Sciatic nerve (tissue), 2 donors: ENCODE results near the gene NRXN2. TPM values are rescaled to one million over a fixed set of nuclear protein-coding genes. Genes with fewer than 3 reads are reported as not detected.
"Not testable (repeated sequence)": the region's sequence is repeated elsewhere in the genome, so short reads cannot be mapped to it uniquely, and the experiment has no call there.

Experiments
- ATAC-seq: fragments of 200-7000 bp; cut with Tn5 transposase; one replicate; pipeline ENCODE4 v1.9.1; 2020; ENCODE audit warnings: mild to moderate bottlenecking, moderate library complexity
- DNase-seq: peaks from one replicate; pipeline ENCODE4 v3.0.0-alpha.2; 2020; ENCODE audit warnings: low spot score
- intact Hi-C: fragments of 100-400 bp; cut with DNase I; formaldehyde crosslinking; loops from one replicate; pipeline ENCODE4 v1.14.2; 2022
- total RNA-seq: library from RNA; stranded (reverse); fragmentation: NEBNext Ultra II Directional; extraction: Animal tissue kit (Norgen Biotek cat#: 25700); gene quantifications from one replicate; pipeline ENCODE4 v1.2.1, GENCODE V29; 2021
- donor health status: DM: no; HTN: no; CAD: no.
- donor health status: DM: no; HTN: no; CAD: no.

NRXN2 gene
- total RNA-seq, 1 donor from 2014 or later: 13.7 TPM

GRCh38 chr11:64605656-64606585 is 117.1 kb downstream of the NRXN2 start:
- intact Hi-C loops: no loop called here
- ATAC-seq (no peak), DNase-seq (no peak)

- intact Hi-C loops: no loop called here
- no peak for DNase-seq
- no peak for ATAC-seq
These were observed 117.8 kb downstream of the NRXN2 start for GRCh38 chr11:64605244-64605560.

- no peak for DNase-seq
- ATAC-seq: no peak
- intact Hi-C loops: no loop called here
These were observed 118.3 kb downstream of the NRXN2 start for GRCh38 chr11:64604458-64605243.

- ATAC-seq (no peak), DNase-seq (no peak)
- intact Hi-C loops: no loop called here
These were observed 119.4 kb downstream of the NRXN2 start for GRCh38 chr11:64603411-64604110.

- intact Hi-C loops: no loop called here
- DNase-seq (no peak), ATAC-seq (no peak)
These were observed 120.4 kb downstream of the NRXN2 start for GRCh38 chr11:64602466-64603070.

- DNase-seq: no peak
- intact Hi-C loops: no loop called here
- ATAC-seq: no peak
These were observed 121.2 kb downstream of the NRXN2 start for GRCh38 chr11:64601605-64602465.

GRCh38 chr11:64600281-64600992 is 122.6 kb downstream of the NRXN2 start:
- DNase-seq (no peak), ATAC-seq (no peak)
- intact Hi-C loops: no loop called here

- DNase-seq (no peak), ATAC-seq (no peak)
- intact Hi-C loops: no loop called here
These were observed 123.2 kb downstream of the NRXN2 start for GRCh38 chr11:64599698-64600211.

GRCh38 chr11:64598797-64599697 is 124.0 kb downstream of the NRXN2 start:
- DNase-seq: no peak
- ATAC-seq: no peak
- intact Hi-C loops: no loop called here

- intact Hi-C loops: no loop called here
- no peak for ATAC-seq
- DNase-seq: no peak
These were observed 124.7 kb downstream of the NRXN2 start for GRCh38 chr11:64598106-64598796.

GRCh38 chr11:64597671-64598101 is 125.3 kb downstream of the NRXN2 start:
- DNase-seq (no peak), ATAC-seq (no peak)
- intact Hi-C loops: no loop called here

- intact Hi-C loops, ATAC-seq, DNase-seq: not testable (repeated sequence)
These were observed 127.1 kb downstream of the NRXN2 start for GRCh38 chr11:64595922-64596321.

GRCh38 chr11:64594159-64594939 is 128.6 kb downstream of the NRXN2 start:
- no peak for DNase-seq
- intact Hi-C loops: no loop called here

GRCh38 chr11:64593156-64594105 is 129.6 kb downstream of the NRXN2 start:
- DNase-seq (no peak), ATAC-seq (no peak)
- intact Hi-C loops: no loop called here

More at GRCh38 chr11:64594159-64594939, 128.6 kb downstream of the NRXN2 start:
- no peak for ATAC-seq
